OCI-LY7 (cell line): ENCODE measurements around the gene RALB. TPM values are rescaled to one million over a fixed set of nuclear protein-coding genes. Genes with fewer than 3 reads are reported as not detected.

Source experiments
- BruUV-seq: library from RNA; stranded (reverse); fragments of 400-500 nt; replicated peaks from 2 replicates; lab custom pipeline; 2021; lab: Mats Ljungman, UMichigan
- CTCF ChIA-PET: fragments of 300-600 bp; sonication (Branson Sonifier 250); formaldehyde crosslinking; loops from one replicate; lab custom pipeline; 2022; ENCODE audit warnings: antibody characterized with exemption; ENCODE audit not compliant: unreplicated experiment; lab: Charles Lee
- POLR2A ChIA-PET: fragments of 300-600 bp; sonication (Branson Sonifier 250); formaldehyde crosslinking; loops from one replicate; lab custom pipeline; 2022; ENCODE audit warnings: antibody characterized with exemption; lab: Charles Lee
- DNase-seq: peaks from one replicate; pipeline ENCODE4 v3.0.0-alpha.2; 2015; ENCODE audit warnings: low spot score
- H2AFZ ChIP-seq: fragments of 200-600 bp; sonication (generic), shearing (Covaris generic); 2 replicates; pipeline ENCODE4 v1.6.1; 2014; ENCODE audit warnings: mild to moderate bottlenecking, antibody characterized with exemption, low read length, moderate library complexity
- H3K27ac ChIP-seq: fragments of 200-600 bp; sonication (generic); 2 replicates; pipeline ENCODE4 v1.5.1; 2014; ENCODE audit warnings: mixed run types, low read depth, mild to moderate bottlenecking, moderate library complexity, low read length, inconsistent platforms; ENCODE audit not compliant: poor library complexity, severe bottlenecking
- H3K36me3 ChIP-seq: fragments of 200-600 bp; sonication (generic); 2 replicates; pipeline ENCODE4 v1.6.1; 2014; ENCODE audit warnings: mild to moderate bottlenecking, antibody characterized with exemption, low read length, moderate library complexity, mixed read lengths; ENCODE audit not compliant: insufficient read depth
- H3K4me1 ChIP-seq: fragments of 200-600 bp; sonication (generic); 2 replicates; pipeline ENCODE4 v1.5.1; 2014; ENCODE audit warnings: mild to moderate bottlenecking, low read length; ENCODE audit not compliant: insufficient read depth, poor library complexity, severe bottlenecking
- H3K4me2 ChIP-seq: fragments of 200-600 bp; sonication (generic); 2 replicates; pipeline ENCODE4 v1.6.1; 2014; ENCODE audit warnings: mild to moderate bottlenecking, low read length
- H3K4me3 ChIP-seq: fragments of 200-600 bp; sonication (generic); 2 replicates; pipeline ENCODE4 v1.5.1; 2014; ENCODE audit warnings: mild to moderate bottlenecking, low read depth, low read length; ENCODE audit not compliant: poor library complexity, severe bottlenecking
- H3K79me2 ChIP-seq: fragments of 200-600 bp; sonication (generic); 2 replicates; pipeline ENCODE4 v1.6.1; 2016; ENCODE audit warnings: low read depth, mild to moderate bottlenecking, low read length, moderate library complexity, mixed read lengths; ENCODE audit not compliant: insufficient read depth
- H3K9me2 ChIP-seq: fragments of 200-600 bp; sonication (generic); 2 replicates; pipeline ENCODE4 v1.6.1; 2016; ENCODE audit warnings: mild to moderate bottlenecking, low read length, mixed read lengths; ENCODE audit not compliant: insufficient read depth
- H3K9me3 ChIP-seq: fragments of 200-600 bp; sonication (generic); 2 replicates; pipeline ENCODE4 v1.6.1; 2014; ENCODE audit warnings: mild to moderate bottlenecking, mixed run types, low read length, mixed read lengths
- H4K20me1 ChIP-seq: fragments of 200-600 bp; sonication (generic); 2 replicates; pipeline ENCODE4 v1.6.1; 2014; ENCODE audit warnings: mild to moderate bottlenecking, antibody characterized with exemption, low read length, moderate library complexity, mixed read lengths; ENCODE audit not compliant: insufficient read depth
- EZH2phosphoT487 ChIP-seq: fragments of 200-600 bp; sonication (generic); IDR thresholded peaks from 2 replicates; pipeline ENCODE4 v1.6.1; 2018; ENCODE audit warnings: low read depth, borderline replicate concordance, mild to moderate bottlenecking, mixed run types, antibody characterized with exemption, low read length, moderate library complexity, mixed read lengths
- intact Hi-C: fragments of 100-400 bp; cut with micrococcal nuclease; formaldehyde crosslinking; loops from one replicate; pipeline ENCODE4 v1.10.0; 2022; ENCODE audit not compliant: unreplicated experiment
- total RNA-seq, 2 experiments: library from RNA; depleted of rRNA in 1 of 2; stranded (reverse); fragments of >200 nt in 1 of 2; shearing (Covaris generic) in 1 of 2; gene quantifications; 2 replicates each; pipeline ENCODE4 v1.2.3, GENCODE V29; 2014 to 2022
- TF ChIP-seq, protein P1 (sequence below): fragments of 200-600 bp; sonication (generic); conservative IDR thresholded peaks from 2 replicates; pipeline ENCODE4 v1.5.1; 2014; ENCODE audit warnings: mild to moderate bottlenecking, antibody characterized with exemption, low read length, moderate library complexity, mixed read lengths

The RALB gene
- total RNA-seq, 2 experiments from 2014 or later, result 16.2 to 23.6 TPM

DNA sequence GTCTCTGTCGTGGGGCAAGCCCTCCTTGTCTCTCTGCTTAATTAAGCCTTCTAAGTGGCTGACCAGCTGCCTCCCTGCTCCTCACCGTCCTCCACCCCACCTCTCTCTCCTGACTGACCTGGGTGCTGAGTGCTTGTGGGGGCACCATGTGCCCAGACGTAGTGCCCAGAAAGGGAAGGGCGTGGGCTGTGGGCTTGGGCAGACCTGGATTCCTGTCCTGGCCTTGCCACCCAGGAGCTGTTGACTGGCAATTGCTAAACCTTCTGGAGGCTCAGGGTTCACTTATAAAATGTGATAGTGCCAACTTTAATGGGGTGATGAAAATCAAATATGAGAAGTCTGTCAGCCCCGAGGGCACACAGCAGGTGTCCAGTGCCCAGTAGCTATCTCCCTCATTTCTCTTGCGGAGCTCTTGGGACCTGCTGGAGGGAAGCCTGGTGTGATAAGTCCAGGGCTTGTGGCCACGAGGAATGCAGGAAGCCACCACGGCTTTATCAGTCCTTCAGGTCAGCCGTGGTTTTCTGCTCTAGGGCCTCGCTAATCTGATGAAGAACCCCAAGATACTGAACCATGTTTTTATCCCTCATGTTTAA is 71.3 kb downstream of the RALB start:
- CTCF ChIA-PET, result interaction anchor here (0.6 to 1.2 kb wide), 2 partner anchors 9 to 564 kb away, joined by 3 to 4 read pairs; partner anchors contain the start of gene PTPN4
- POLR2A ChIA-PET, result no interaction called here
- no peak for TF ChIP-seq EZH2phosphoT487

DNA sequence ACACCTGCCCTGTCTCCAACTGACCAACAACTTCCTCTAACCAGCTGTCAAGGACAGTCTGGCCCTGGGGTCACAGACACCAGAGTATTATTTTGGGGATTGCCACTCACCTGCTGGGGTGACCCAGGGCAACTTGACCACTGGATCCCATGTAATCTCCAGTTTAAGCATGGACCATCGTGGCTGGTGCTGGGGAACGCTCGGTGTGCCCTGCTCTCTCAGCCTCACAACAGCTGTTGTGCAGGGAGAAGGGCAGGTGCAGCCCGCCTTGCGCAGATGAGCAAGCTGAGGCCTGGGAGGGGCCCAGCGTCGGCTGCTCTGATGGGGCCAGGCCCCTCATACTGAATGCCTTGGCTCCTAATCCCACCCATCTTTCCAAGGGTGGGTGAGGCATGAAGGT is 72.3 kb downstream of the RALB start:
- intact Hi-C loops, result no loop called here
- H3K4me2 ChIP-seq, result no peak overlapping the region
- H3K27ac ChIP-seq, result no peak overlapping the region
- H3K9me2 ChIP-seq, result no peaks in the 10 kb centered on the region
- ChIA-PET CTCF (interaction anchor here (1.2 kb wide), 1 partner anchor 565 kb away, joined by 4 read pairs; the partner anchor contains the start of gene PTPN4), POLR2A (no interaction called here)
- no peaks in the 10 kb centered on the region for H4K20me1 ChIP-seq
- no peaks in the 10 kb centered on the region for H3K9me3 ChIP-seq
- H3K4me1 ChIP-seq, result no peaks in the 10 kb centered on the region
- H3K36me3 ChIP-seq, result no peaks in the 10 kb centered on the region
- H2AFZ ChIP-seq, result no peak overlapping the region
- H3K79me2 ChIP-seq, result no peaks in the 10 kb centered on the region
- no peak overlapping the region for H3K4me3 ChIP-seq
- DNase-seq, result no peak
- no TSS peak for BruUV-seq
- TF ChIP-seq EZH2phosphoT487, result no peak
- TF ChIP-seq, protein P1, sequence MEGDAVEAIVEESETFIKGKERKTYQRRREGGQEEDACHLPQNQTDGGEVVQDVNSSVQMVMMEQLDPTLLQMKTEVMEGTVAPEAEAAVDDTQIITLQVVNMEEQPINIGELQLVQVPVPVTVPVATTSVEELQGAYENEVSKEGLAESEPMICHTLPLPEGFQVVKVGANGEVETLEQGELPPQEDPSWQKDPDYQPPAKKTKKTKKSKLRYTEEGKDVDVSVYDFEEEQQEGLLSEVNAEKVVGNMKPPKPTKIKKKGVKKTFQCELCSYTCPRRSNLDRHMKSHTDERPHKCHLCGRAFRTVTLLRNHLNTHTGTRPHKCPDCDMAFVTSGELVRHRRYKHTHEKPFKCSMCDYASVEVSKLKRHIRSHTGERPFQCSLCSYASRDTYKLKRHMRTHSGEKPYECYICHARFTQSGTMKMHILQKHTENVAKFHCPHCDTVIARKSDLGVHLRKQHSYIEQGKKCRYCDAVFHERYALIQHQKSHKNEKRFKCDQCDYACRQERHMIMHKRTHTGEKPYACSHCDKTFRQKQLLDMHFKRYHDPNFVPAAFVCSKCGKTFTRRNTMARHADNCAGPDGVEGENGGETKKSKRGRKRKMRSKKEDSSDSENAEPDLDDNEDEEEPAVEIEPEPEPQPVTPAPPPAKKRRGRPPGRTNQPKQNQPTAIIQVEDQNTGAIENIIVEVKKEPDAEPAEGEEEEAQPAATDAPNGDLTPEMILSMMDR, result no peak

More for the DNA sequence above, 71.3 kb downstream of the RALB start:
- no peak overlapping the region for H2AFZ ChIP-seq
- no peaks in the 10 kb centered on the region for H3K36me3 ChIP-seq
- no peak for DNase-seq
- intact Hi-C loops, result no loop called here
- no peak overlapping the region for H3K27ac ChIP-seq
- H3K4me1 ChIP-seq, result no peaks in the 10 kb centered on the region
- no peaks in the 10 kb centered on the region for H4K20me1 ChIP-seq
- no TSS peak for BruUV-seq
- no peak overlapping the region for H3K4me3 ChIP-seq
- H3K79me2 ChIP-seq, result no peaks in the 10 kb centered on the region
- no peaks in the 10 kb centered on the region for H3K9me2 ChIP-seq
- no peak overlapping the region for H3K4me2 ChIP-seq
- H3K9me3 ChIP-seq, result no peaks in the 10 kb centered on the region

DNA sequence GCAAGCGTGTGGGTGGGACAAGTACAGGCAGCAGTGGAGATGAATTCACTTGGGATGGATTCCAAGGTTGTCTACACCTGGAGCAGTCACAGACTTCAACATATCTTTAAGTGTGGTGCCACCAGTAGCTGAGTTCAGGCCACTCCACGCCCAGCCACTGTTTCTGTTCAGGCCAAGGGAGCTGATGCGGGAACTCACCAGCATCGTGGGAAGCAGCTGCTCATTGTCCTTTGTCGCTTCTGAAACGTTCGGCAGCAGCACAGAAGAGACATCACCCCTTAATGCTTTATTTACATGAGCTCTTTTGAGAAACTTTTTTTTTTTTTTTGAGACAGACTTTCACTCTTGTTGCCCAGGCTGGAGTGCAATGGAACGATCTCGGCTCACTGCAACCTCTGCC is 73.4 kb downstream of the RALB start:
- Histone ChIP-seq H3K9me3 (no peaks in the 10 kb centered on the region), H3K27ac (no peak overlapping the region), H2AFZ (no peak overlapping the region), H3K79me2 (no peaks in the 10 kb centered on the region), H3K4me1 (no peaks in the 10 kb centered on the region), H4K20me1 (no peaks in the 10 kb centered on the region), H3K36me3 (no peaks in the 10 kb centered on the region), H3K9me2 (no peaks in the 10 kb centered on the region), H3K4me3 (no peak overlapping the region), H3K4me2 (no peak overlapping the region)
- DNase-seq, result no peak
- intact Hi-C loops, result no loop called here
- no TSS peak for BruUV-seq
- no peak for TF ChIP-seq EZH2phosphoT487
- TF ChIP-seq, protein P1, result no peak
- CTCF ChIA-PET, result no interaction called here
- POLR2A ChIA-PET, result interaction anchor here (0.7 kb wide), 1 partner anchor 12 kb away, joined by 3 read pairs; no protein-coding TSS in a partner anchor
